ENCODE measurements around the gene SIX1.

The SIX1 gene

DNA sequence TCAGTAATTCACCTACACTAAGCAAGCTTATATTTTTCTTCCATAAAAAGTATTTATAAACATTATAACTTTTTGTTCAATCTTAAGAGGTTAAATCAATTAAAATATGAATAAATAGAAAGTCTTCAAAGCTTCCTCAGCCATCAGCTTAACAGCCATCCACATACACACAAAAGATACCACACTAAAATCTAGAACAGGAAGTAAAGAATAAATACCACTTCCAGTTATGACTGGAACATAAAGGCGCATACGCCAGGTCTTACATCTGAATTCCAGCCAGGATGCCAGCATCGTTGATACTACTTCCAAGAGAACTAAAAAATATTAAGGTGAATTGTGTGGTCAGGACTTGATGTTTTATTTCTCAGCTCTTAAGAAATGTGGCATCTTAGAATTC is 17.0 kb downstream of the SIX1 start (continued):
- TF ChIP-seq, protein P1, sequence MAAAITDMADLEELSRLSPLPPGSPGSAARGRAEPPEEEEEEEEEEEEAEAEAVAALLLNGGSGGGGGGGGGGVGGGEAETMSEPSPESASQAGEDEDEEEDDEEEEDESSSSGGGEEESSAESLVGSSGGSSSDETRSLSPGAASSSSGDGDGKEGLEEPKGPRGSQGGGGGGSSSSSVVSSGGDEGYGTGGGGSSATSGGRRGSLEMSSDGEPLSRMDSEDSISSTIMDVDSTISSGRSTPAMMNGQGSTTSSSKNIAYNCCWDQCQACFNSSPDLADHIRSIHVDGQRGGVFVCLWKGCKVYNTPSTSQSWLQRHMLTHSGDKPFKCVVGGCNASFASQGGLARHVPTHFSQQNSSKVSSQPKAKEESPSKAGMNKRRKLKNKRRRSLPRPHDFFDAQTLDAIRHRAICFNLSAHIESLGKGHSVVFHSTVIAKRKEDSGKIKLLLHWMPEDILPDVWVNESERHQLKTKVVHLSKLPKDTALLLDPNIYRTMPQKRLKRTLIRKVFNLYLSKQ (tag by site-specific recombination; IDR thresholded peaks at IDR 0.05; ENCODE audit: borderline replicate concordance): no peak
- TF ChIP-seq, protein P2, sequence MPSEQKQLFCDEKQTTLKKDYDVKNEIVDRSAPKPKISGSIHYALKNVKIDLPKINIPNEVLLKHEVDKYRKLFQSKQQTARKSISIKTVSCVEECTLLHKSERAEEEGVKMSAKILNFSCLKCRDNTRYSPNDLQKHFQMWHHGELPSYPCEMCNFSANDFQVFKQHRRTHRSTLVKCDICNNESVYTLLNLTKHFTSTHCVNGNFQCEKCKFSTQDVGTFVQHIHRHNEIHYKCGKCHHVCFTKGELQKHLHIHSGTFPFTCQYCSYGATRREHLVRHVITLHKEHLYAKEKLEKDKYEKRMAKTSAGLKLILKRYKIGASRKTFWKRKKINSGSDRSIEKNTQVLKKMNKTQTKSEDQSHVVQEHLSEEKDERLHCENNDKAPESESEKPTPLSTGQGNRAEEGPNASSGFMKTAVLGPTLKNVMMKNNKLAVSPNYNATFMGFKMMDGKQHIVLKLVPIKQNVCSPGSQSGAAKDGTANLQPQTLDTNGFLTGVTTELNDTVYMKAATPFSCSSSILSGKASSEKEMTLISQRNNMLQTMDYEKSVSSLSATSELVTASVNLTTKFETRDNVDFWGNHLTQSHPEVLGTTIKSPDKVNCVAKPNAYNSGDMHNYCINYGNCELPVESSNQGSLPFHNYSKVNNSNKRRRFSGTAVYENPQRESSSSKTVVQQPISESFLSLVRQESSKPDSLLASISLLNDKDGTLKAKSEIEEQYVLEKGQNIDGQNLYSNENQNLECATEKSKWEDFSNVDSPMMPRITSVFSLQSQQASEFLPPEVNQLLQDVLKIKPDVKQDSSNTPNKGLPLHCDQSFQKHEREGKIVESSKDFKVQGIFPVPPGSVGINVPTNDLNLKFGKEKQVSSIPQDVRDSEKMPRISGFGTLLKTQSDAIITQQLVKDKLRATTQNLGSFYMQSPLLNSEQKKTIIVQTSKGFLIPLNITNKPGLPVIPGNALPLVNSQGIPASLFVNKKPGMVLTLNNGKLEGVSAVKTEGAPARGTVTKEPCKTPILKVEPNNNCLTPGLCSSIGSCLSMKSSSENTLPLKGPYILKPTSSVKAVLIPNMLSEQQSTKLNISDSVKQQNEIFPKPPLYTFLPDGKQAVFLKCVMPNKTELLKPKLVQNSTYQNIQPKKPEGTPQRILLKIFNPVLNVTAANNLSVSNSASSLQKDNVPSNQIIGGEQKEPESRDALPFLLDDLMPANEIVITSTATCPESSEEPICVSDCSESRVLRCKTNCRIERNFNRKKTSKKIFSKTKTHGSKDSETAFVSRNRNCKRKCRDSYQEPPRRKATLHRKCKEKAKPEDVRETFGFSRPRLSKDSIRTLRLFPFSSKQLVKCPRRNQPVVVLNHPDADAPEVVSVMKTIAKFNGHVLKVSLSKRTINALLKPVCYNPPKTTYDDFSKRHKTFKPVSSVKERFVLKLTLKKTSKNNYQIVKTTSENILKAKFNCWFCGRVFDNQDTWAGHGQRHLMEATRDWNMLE (tag by site-specific recombination; conservative IDR thresholded peaks at IDR 0.05; ENCODE audit: low read depth): no peak

DNA sequence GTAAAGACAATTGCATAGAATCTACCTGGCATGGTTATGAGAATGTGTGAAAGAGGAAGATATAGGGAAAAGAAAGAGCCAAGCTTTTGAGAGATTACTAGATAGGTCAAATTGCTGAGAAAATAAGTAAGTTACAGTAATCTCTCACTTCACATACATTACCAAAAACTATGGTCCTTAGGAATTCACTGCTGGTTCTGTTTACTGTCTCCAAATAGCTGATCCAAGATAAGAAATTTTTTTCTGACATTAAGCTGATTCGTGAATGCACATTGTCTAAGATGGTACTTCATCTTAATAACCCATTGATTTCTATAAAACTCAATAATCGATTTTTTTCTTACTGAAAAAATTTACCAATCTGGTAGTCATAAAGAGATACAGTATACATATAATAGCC is 17.4 kb downstream of the SIX1 start:
- Histone ChIP-seq H3K36me3 (ENCODE audit: control insufficient read depth in 2 of 2, insufficient read depth in 1 of 2, low read length in 2 of 2) (no peaks in the 10 kb centered on the region; a peak in 1 of 3 replicates), H3K4me1 (ENCODE audit: control insufficient read depth, insufficient read depth, low read length) (peaks cover 38% of the 10 kb centered on the region), H3K9me3 (ENCODE audit: control insufficient read depth, insufficient read depth, low read depth, low read length) (no peaks in the 10 kb centered on the region), H3K4me3 (ENCODE audit: low read depth, low read length) (no peak overlapping the region), H3K27ac (ENCODE audit: extremely low read depth, low read depth, low read length) (no peak overlapping the region)
- CTCF ChIA-PET: interaction anchor here (0.5 to 1.3 kb wide), 6 partner anchors 12 to 637 kb away, joined by 3 to 4 read pairs (median 3); no protein-coding TSS in a partner anchor
- POLR2A ChIA-PET: interaction anchor here (0.9 to 1.0 kb wide), 2 partner anchors 18 to 91 kb away, joined by 3 read pairs; partner anchors contain the start of gene SIX1
- TF ChIP-seq ZNF133 (tag by site-specific recombination; IDR thresholded peaks at IDR 0.05): peak; percentile 49; the same call in 1 of the 2 replicates
- TF ChIP-seq, protein P3, sequence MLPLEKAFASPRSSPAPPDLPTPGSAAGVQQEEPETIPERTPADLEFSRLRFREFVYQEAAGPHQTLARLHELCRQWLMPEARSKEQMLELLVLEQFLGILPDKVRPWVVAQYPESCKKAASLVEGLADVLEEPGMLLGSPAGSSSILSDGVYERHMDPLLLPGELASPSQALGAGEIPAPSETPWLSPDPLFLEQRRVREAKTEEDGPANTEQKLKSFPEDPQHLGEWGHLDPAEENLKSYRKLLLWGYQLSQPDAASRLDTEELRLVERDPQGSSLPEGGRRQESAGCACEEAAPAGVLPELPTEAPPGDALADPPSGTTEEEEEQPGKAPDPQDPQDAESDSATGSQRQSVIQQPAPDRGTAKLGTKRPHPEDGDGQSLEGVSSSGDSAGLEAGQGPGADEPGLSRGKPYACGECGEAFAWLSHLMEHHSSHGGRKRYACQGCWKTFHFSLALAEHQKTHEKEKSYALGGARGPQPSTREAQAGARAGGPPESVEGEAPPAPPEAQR (tag by site-specific recombination; IDR thresholded peaks at IDR 0.05): no peak

- Histone ChIP-seq H3K9me3 (ENCODE audit: control insufficient read depth, insufficient read depth, low read depth, low read length) (no peaks in the 10 kb centered on the region), H3K36me3 (ENCODE audit: control insufficient read depth in 2 of 2, insufficient read depth in 1 of 2, low read length in 2 of 2) (no peaks in the 10 kb centered on the region; a peak in 1 of 3 replicates), H3K4me3 (ENCODE audit: low read depth, low read length) (no peak overlapping the region), H3K27ac (ENCODE audit: extremely low read depth, low read depth, low read length) (no peak overlapping the region), H3K4me1 (ENCODE audit: control insufficient read depth, insufficient read depth, low read length) (peaks cover 38% of the 10 kb centered on the region)
- POLR2A ChIA-PET: no interaction called here
- CTCF ChIA-PET: no interaction called here
- TF ChIP-seq ZNF274 (IDR thresholded peaks at IDR 0.05; ENCODE audit: low read length) (no peak), ZNF274 (tag by site-specific recombination; IDR thresholded peaks at IDR 0.05; ENCODE audit: borderline replicate concordance) (no peak), ZNF416 (tag by site-specific recombination; IDR thresholded peaks at IDR 0.05) (no peak), ZNF843 (tag by site-specific recombination; IDR thresholded peaks at IDR 0.05) (peak; percentile 54; the same call in 1 of the 2 replicates), IKZF3 (tag by site-specific recombination; IDR thresholded peaks at IDR 0.05) (peak; percentile 57; the same call in 1 of the 2 replicates), ZXDB (tag by site-specific recombination; IDR thresholded peaks at IDR 0.05) (0 out of 2 replicates have a peak, but pooled peaks have one; percentile 31), ZNF302 (tag by site-specific recombination; IDR thresholded peaks at IDR 0.05; ENCODE audit: low read depth) (no peak), ZNF19 (tag by site-specific recombination; IDR thresholded peaks at IDR 0.05; ENCODE audit: low read depth) (no peak), SP7 (tag by site-specific recombination; IDR thresholded peaks at IDR 0.05) (peak; percentile 67; the same call in 1 of the 2 replicates), FEZF1 (tag by site-specific recombination; IDR thresholded peaks at IDR 0.05) (peak; percentile 99), ZSCAN30 (tag by site-specific recombination; IDR thresholded peaks at IDR 0.05) (peak; percentile 76)
- TF ChIP-seq, protein P4, sequence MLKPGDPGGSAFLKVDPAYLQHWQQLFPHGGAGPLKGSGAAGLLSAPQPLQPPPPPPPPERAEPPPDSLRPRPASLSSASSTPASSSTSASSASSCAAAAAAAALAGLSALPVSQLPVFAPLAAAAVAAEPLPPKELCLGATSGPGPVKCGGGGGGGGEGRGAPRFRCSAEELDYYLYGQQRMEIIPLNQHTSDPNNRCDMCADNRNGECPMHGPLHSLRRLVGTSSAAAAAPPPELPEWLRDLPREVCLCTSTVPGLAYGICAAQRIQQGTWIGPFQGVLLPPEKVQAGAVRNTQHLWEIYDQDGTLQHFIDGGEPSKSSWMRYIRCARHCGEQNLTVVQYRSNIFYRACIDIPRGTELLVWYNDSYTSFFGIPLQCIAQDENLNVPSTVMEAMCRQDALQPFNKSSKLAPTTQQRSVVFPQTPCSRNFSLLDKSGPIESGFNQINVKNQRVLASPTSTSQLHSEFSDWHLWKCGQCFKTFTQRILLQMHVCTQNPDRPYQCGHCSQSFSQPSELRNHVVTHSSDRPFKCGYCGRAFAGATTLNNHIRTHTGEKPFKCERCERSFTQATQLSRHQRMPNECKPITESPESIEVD (tag by site-specific recombination; IDR thresholded peaks at IDR 0.05): peak; percentile 93
- TF ChIP-seq, protein P5, sequence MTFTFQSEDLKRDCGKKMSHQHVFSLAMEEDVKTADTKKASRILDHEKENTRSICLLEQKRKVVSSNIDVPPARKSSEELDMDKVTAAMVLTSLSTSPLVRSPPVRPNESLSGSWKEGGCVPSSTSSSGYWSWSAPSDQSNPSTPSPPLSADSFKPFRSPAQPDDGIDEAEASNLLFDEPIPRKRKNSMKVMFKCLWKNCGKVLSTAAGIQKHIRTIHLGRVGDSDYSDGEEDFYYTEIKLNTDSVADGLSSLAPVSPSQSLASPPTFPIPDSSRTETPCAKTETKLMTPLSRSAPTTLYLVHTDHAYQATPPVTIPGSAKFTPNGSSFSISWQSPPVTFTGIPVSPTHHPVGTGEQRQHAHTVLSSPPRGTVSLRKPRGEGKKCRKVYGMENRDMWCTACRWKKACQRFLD (tag by site-specific recombination; IDR thresholded peaks at IDR 0.05): no peak
- TF ChIP-seq, protein P6, sequence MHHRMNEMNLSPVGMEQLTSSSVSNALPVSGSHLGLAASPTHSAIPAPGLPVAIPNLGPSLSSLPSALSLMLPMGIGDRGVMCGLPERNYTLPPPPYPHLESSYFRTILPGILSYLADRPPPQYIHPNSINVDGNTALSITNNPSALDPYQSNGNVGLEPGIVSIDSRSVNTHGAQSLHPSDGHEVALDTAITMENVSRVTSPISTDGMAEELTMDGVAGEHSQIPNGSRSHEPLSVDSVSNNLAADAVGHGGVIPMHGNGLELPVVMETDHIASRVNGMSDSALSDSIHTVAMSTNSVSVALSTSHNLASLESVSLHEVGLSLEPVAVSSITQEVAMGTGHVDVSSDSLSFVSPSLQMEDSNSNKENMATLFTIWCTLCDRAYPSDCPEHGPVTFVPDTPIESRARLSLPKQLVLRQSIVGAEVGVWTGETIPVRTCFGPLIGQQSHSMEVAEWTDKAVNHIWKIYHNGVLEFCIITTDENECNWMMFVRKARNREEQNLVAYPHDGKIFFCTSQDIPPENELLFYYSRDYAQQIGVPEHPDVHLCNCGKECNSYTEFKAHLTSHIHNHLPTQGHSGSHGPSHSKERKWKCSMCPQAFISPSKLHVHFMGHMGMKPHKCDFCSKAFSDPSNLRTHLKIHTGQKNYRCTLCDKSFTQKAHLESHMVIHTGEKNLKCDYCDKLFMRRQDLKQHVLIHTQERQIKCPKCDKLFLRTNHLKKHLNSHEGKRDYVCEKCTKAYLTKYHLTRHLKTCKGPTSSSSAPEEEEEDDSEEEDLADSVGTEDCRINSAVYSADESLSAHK (tag by site-specific recombination; IDR thresholded peaks at IDR 0.05): 0 out of 2 replicates have a peak, but pooled peaks have one; percentile 31
Measured at GRCh38 chr14:60630129-60630528, 19.1 kb downstream of the SIX1 start.
